ENCODE measurements around the gene TM2D1.

TM2D1 gene

DNA sequence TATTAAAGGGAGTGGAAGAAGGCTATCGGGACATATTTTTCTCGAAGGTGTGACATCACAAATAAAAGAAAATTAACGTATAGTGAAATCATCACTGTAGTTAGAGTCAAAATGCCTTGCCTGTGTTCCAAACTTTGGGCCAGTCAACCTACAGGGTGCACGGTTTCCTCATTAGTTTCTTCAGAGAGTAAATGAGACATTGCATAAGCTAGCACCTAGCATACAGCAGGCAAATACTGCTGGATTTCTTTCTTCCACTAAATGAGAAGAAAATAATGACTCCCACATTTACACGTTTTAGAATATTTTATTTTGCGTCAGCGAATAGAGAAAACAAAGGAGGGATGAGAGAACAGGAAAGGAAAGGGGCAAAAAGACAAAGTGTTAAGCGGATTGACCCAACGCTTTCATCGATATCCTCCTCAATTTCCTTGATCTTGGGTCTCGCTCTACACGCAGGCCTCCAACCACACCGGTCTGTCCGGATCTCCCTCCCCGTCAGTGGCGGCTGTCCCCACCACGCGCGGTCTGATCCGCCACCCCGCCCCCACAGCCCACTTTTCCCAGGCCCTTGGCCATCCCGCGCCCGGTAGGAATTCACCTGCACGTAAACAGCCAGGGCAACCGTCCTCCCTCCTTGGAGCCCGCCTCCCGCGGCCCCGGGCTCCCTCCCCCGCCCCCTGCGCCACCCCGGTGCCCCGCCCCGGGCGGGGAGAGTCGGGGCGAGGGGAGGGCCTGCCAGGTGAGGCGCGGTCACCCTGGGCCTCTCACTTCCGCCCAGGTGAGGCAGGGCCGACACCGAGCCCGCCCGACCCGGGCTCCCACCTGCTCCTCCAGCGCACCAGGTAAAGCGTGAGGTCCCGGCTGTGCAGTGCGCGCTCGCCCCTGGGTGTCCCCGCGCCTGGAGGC lies 17.0 kb upstream of the TM2D1 start, which contains the start of gene PATJ:
Gene PATJ, plus strand, starts transcription at position 770 of the 909 bp plus-strand sequence. CDS start 20,413 bp downstream, outside the sequence.
- TF ChIP-seq GATA2 (IDR thresholded peaks at IDR 0.05; ENCODE audit: low read depth, low read length) (no peak), GATA3 (IDR thresholded peaks at IDR 0.05; ENCODE audit: low read depth, low read length) (no peak)

- TF ChIP-seq GATA3 (IDR thresholded peaks at IDR 0.05; ENCODE audit: low read depth, low read length) (no peak), GATA2 (IDR thresholded peaks at IDR 0.05; ENCODE audit: low read depth, low read length) (no peak)
These were observed 16.1 kb upstream of the TM2D1 start for GRCh38 chr1:61740751-61741700.

DNA sequence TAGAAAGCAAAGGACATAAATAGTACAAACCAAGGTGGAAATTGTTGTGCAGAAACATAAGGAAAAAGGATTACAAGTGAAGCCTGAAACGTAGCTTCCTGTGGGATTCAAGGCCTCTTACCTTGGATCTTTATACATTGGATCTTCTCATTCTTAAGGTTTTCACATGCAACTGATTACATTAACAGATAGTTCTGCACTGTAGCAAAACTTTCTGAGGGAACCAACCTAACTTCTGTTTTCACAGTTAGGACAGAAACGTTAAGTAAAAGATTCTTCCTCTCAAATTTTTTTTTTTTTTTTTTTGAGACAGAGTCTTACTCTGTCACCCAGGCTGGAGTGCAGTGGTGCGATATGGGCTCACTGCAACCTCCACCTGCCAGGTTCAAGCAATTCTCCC lies 7.8 kb upstream of the TM2D1 start:
- no peak for TF ChIP-seq GATA2 (IDR thresholded peaks at IDR 0.05; ENCODE audit: low read depth, low read length)
- TF ChIP-seq GATA3 (IDR thresholded peaks at IDR 0.05; ENCODE audit: low read depth, low read length): no peak

GRCh38 chr1:61727544-61727943 lies 2.6 kb upstream of the TM2D1 start:
- TF ChIP-seq GATA2 (IDR thresholded peaks at IDR 0.05; ENCODE audit: low read depth, low read length) (no peak), GATA3 (IDR thresholded peaks at IDR 0.05; ENCODE audit: low read depth, low read length) (no peak)

DNA sequence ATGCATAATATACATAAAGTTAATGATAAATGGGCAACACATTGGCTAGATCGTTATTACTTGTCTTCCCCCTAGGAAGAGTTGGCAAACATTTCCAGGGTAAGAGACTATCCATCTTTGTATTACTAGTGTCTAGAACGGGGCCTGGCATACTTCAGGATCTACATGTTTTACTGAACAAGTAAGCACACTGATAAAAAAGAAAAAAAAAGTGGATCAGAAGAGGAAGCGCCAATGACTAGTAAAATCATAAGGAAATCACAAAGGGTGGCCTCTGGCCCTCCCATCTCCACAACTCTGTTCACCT lies 482 bp downstream of the TM2D1 start:
- TF ChIP-seq GATA3 (IDR thresholded peaks at IDR 0.05; ENCODE audit: low read depth, low read length) (no peak), GATA2 (IDR thresholded peaks at IDR 0.05; ENCODE audit: low read depth, low read length) (no peak)

- no peak for TF ChIP-seq GATA3 (IDR thresholded peaks at IDR 0.05; ENCODE audit: low read depth, low read length)
- TF ChIP-seq GATA2 (IDR thresholded peaks at IDR 0.05; ENCODE audit: low read depth, low read length): no peak
These were observed 13.0 kb downstream of the TM2D1 start for GRCh38 chr1:61711969-61712368.

DNA sequence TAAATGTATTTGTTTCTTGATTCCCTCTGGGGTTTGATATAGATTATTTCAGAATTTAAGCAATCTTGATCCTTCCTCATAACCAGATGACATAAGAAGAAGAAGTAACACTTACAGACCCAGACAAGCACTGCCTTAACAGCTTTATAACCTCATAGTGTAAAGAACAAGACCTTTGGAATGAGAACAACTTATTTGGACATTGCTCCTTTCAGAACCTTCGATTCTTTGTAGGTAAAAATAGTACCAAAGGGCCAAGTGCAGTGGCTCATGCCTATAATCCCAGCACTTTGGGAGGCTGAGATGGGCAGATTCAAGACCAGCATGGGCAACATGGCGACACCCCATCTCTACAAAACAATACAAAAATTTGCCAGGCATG lies 15.0 kb downstream of the TM2D1 start:
- TF ChIP-seq GATA3 (IDR thresholded peaks at IDR 0.05; ENCODE audit: low read depth, low read length): no peak
- TF ChIP-seq GATA2 (IDR thresholded peaks at IDR 0.05; ENCODE audit: low read depth, low read length): no peak

- TF ChIP-seq GATA3 (IDR thresholded peaks at IDR 0.05; ENCODE audit: low read depth, low read length) (no peak), GATA2 (IDR thresholded peaks at IDR 0.05; ENCODE audit: low read depth, low read length) (no peak)
These were observed 15.7 kb downstream of the TM2D1 start for GRCh38 chr1:61708953-61709907.

GRCh38 chr1:61699911-61700851 lies 24.8 kb downstream of the TM2D1 start:
- TF ChIP-seq GATA2 (IDR thresholded peaks at IDR 0.05; ENCODE audit: low read depth, low read length) (no peak), GATA3 (IDR thresholded peaks at IDR 0.05; ENCODE audit: low read depth, low read length) (no peak)

- TF ChIP-seq GATA3 (IDR thresholded peaks at IDR 0.05; ENCODE audit: low read depth, low read length): no peak
- TF ChIP-seq GATA2 (IDR thresholded peaks at IDR 0.05; ENCODE audit: low read depth, low read length): no peak
These were observed 32.7 kb downstream of the TM2D1 start for GRCh38 chr1:61692155-61692800.

DNA sequence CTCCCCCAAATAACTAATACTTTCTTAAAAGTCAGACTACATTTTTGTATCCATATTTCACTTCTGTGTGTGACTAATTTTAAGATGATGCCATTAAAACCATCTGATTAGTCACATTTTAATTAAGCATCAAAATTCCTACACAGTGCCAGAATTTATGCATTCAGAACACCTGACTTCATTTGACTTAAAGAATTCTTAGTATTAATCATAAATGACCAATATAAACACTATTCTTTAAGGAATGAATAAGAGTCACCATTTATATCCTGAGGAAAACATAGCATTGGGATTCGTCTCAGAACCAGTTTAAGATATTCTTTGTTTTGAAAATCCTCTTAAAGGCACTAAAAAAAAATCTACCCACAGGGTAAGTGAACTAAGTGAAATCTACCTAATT lies 37.0 kb downstream of the TM2D1 start:
- no peak for TF ChIP-seq GATA2 (IDR thresholded peaks at IDR 0.05; ENCODE audit: low read depth, low read length)
- no peak for TF ChIP-seq GATA3 (IDR thresholded peaks at IDR 0.05; ENCODE audit: low read depth, low read length)

DNA sequence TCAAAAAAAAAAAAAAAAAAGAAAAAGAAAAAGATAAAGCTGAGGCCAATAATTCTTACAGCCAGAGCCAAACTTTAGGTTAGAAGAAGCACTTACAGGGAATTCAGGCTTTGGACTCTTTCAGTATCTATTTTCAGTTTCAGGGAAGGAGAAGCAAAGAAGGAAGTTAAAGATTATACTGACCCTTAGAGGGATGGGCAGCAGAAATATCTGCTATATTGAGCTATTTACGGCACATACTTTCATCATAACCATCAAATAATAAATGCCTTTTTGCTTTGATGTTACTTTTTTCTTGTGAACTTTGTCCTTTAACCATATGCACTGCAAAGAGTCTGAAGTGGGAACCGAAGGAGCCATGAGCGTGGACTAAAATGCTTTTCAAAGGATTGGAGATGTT lies 42.0 kb downstream of the TM2D1 start:
- TF ChIP-seq GATA2 (IDR thresholded peaks at IDR 0.05; ENCODE audit: low read depth, low read length) (no peak), GATA3 (IDR thresholded peaks at IDR 0.05; ENCODE audit: low read depth, low read length) (no peak)

All from SH-SY5Y (cell line).